Left lobe of liver (tissue), 2 donors: ENCODE data around the gene OGDHL. TPM values are rescaled to one million over a fixed set of nuclear protein-coding genes. Genes with fewer than 3 reads are reported as not detected.
"Not testable (repeated sequence)": the region's sequence is repeated elsewhere in the genome, so short reads cannot be mapped to it uniquely, and the experiment has no call there.

Experiments used
- ATAC-seq: fragments of 200-7000 bp; cut with Tn5 transposase; one replicate; pipeline ENCODE4 v1.9.1; 2020; ENCODE audit warnings: mild to moderate bottlenecking, moderate library complexity
- DNase-seq: peaks from one replicate; pipeline ENCODE4 v3.0.0-alpha.2; 2020; ENCODE audit warnings: low spot score
- total RNA-seq: library from RNA; stranded (reverse); gene quantifications from one replicate; pipeline ENCODE4 v1.2.1, GENCODE V29; 2021
- donor health status: DM: no; HTN: no; CAD: no; lungs with moderate emphysema.
- donor health status: DM: no; HTN: yes; CAD: no.

Gene OGDHL
- total RNA-seq, 1 donor from 2014 or later, result 88.9 TPM

DNA sequence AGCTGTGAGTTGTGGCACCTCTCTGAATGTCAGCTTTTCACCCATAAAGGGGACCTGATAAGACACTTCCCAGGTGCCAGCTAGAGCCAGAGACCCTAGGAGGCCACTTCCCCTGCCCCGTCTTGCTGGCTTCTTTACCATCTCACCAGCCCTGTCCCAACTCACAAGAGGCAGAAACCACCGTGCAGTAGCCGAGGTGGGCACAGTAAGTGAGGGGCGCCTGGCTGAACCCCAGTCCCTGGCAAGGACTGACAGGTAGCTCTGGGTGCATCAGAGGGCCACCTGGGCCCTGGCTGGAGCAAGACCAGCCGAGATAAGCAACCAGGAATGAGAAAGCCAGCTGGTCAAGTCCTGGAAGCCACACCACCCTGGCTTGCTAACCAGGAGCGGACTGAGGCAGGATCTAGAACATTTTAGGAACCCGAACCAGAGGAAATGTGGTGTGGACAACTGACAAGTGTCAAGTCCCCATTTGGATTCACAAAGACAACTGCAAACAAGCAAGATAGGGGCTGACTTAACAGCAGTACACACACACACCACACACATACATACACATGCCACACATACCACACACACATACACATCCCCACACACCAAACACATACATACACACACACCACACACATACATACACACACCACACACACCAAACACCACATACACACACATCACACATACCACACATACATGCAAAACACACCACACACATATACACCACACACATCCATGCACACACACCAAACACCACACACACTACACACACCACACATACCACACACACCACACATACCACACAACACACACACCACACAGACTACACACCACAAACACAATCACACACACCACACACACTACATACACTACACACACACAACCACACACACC is 20.8 kb downstream of the OGDHL start:
- no peak for ATAC-seq
- DNase-seq, result no peak

DNA sequence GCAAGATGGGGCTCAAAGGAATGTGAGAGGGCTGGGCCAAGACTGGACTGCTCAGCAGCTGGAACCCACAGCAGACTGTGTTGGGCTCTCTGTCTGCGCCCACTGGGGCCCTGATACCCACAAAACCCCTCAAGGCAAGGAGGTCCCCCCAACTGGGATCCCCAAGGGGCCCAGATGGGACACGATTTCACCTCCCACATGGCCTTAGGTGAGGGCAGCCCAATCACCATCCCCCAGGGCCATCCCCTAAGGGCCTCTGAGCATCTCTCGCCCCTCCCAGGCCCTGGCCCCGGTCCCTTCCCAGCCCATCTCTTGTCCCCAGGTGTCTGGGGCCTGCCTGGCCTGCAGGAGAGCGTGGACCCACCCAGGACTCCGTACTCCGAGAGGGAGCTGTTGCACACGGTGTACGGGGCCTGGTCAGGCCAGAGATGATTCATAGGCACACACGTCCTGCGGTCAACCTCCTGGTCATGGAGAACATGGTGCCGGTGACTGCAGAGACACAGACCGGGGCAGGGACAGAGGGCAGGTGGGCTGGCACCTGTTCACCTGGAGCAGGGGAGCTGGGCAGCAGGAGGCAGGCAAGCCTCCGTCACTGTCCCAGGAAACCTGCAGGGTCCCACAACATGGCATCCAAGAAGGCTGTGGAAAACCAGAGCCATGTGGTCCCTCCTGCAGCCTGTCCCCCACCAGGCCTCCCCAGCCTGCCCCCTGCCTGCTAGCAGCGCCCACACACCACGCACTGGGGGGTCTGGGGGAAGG is 21.6 kb downstream of the OGDHL start:
- DNase-seq (no peak), ATAC-seq (peak; percentile 4)

DNA sequence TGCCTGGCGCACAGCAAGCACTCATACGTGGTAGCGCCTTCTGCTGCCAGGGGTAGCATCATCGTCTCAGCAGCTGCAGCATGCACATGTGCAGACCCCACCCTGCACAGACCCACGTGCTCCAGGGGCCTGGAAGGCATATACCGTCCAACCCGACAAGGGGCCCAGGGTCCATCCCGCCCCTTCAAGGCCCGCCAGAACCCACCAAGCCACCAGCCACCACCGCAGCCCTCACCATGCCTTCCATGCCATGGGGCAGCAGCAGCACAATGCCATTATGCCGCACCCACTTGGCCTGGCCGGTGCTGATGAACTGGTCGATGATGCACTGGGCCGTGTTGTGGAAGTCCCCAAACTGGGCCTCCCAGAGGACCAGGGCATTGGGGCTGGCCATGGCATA is 22.7 kb downstream of the OGDHL start:
- DNase-seq (no peak), ATAC-seq (no peak)

DNA sequence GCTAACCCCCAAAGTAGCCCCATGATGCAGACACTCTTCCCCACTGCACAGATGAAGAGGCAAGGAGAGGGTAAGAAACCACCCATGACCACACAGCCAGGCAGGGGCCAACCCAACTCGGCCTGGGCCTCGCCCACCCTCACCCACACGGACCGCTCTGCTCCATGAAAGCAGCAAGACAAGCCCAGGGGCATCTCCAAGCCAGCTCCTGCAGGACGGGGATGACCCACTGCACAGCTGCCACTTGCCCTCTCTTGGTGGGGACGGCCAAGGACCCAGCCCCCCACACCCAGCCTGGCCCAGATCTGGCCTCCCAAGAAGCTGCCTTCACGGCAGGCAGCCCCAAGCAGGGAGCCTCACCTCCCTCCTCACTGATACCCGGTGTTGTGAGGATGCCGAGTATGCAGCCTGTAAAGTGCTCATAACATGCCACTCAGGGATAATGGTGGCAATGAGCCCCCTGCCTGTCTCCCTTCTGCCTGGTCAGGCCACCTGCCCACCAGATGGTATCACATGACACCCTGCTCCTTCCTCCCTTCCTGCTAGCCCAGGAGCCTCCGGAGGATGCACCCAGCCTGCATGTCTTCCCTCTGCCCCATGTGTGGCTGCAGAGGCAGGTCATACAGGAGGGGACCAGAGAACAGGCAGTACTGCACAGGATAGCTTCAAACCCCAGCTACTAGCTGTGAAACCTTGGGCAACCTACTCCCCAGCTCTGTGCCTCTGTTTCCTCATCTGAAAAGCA is 23.3 kb downstream of the OGDHL start:
- ATAC-seq, result no peak
- DNase-seq, result no peak

DNA sequence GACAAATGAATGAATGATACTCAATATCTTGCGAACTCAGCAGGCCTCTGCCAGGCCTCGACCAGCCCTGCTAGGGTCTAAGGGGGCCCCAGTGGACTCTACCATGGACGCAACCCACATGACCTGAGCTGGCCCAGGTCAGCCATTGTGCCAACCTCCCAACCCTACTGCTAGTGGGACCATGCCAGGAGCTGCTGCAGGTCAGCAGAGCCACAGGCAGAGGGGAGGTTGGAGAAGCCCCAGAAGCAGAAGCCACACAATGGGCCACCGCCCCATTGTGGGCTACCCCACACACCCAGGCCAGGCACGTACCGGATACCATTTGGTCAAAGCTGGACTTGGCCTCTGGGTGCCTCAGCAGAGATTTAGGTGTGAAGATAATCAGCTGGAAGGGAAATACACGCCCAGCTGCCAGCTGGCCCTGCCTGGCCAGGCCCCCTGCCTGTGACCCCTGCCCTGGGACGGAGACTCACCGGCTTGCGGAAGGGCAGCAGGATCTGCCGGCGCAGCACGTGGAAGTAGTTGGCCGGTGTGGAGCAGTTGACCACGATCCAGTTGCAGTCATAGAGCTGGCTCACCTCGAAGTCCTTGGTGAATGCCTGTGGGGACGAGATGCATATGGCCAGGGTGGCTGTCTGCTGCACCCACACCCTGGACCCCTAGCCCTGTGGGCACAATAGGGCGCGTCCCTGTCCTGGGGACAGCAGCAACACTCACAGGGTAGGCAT is 24.5 kb downstream of the OGDHL start:
- DNase-seq (no peak), ATAC-seq (no peak)

DNA sequence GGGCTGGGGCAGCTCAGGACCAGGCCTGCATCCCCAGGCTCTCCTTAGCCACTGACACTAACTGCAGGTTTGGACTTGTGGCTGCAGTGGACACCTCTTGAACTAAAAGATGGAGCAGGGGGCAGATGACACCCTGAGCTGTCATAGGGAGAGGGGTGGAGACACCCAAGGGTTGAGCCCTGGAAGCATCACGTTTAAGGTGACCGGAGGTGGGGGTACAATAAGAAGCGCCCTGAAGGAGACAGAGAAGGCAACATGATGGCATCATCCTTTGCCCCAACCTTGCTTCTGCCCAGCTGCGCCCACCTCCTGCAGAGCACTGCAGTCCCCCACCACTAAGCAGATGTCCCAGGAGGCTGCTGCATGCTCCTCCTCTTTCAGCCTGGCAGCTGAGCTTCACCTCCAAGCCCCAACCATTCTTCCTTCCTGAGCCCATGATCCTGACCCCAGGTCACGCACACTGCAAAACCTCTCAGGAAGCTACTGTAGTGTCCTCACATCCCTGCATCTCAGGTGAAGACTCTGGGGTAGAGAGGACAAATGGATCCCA is 25.5 kb downstream of the OGDHL start:
- no peak for ATAC-seq
- no peak for DNase-seq

DNA sequence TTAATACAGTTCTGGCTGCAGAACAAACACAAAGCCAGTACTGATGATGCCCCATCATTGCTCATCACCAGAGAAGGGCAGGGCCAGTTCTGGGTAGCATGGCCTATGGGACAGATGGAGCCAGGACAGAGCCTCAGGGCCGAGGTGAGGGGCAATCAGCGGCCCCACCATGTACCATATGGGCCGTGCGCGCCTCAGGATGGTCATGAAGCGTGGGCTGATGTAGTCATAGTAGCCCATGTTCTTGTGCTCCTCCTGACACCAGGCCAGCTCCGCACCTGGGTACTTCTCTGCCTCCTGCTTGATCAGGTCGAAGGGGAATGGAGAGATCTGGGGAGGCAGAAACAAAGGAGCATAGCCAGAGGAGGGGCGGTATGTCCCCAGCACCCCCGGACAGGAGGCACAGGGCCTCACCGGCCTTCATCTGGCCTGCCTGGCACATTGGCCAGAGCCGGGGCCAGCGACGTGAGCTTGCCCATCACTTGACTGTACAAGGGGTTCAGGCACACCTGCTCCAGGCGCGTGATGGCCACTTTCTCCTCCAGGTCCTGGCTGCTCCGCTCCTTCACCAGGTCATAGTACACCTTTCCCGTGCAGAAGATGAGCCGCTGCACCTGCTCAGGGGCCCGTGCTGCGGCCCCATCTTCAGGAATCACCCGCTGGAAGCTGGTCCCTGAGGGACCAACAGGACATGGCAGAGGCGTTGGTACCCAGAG is 26.1 kb downstream of the OGDHL start:
- DNase-seq, result no peak
- no peak for ATAC-seq

DNA sequence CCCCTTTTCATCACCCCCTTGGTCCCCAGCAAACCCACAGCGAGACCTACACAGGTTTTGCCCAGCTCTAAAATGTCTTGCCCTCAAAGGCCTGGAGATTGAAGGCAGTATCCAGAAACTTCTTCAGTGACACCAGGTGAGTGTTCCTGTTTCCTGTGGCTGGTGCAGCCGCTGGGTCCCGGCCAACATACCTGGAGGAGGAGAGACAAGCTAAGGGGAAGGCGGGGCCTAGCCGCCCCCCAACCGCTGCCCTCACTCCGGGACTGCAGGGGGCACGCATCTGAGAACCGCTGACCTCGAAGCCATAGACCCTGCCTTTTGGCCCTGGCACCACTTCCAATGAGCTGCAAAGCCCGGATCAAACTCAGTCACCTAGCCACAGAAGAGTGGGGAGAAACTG is 27.0 kb downstream of the OGDHL start:
- DNase-seq (no peak), ATAC-seq (no peak)

DNA sequence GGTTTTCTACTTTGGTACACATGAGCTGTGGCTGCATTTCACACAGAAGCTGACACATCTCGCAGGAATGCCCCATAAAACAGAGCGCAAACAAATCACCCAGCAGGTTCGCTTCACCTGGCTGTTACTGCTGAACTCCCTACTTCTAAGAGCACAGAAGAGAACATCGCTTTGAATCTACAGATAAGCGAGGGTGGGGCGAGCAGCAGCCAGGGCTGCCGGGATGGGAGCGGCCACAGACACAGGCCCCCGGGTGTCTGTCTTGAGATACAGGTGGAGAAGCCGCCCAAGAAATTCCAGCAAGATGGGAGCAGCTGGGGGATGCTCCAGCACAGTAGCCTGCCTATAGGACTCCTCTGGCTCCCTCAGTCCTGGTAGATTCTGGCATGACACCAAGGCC is 27.4 kb downstream of the OGDHL start:
- peak; percentile 15 for ATAC-seq

DNA sequence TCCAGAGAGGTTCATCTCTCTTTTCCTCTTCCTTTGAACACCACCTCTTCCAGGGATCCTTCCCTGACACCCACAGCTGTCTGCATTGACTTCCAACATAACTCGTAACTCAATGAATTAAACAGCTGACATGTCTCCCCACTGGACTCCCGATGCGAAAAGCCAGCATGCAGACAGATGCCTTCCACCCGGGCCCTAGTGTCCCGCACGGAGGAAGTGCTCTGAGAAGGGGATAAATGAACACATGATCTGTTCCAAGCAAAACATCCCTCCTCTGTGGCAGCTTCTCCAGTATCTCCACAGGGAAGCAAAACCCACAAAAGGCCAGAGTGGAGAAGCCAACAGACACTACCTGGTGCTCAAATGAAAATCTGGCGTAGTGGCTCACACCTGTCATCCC is 28.3 kb downstream of the OGDHL start:
- no peak for DNase-seq
- no peak for ATAC-seq

More for the DNA sequence above, 27.4 kb downstream of the OGDHL start:
- DNase-seq, result no peak

DNA sequence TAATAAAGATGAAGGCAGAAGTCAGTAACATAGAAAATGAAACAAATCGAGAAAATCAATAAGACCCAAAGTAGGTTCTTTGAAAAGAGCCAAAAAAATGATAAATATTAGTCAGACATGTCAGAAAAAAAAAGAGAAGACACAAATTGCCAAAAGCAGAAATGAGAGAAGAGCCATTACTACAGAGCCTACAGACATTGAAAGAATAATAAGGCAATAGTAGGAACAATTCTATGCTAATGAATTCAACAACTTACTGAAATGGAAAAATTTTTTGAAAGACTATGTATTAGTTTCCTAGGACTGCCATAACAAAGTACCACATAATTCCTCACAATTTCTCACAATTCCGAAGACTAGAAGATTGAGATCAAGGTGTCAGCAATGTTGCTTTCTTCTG is 35.5 kb downstream of the OGDHL start:
- ATAC-seq, result no peak
- DNase-seq, result no peak

DNA sequence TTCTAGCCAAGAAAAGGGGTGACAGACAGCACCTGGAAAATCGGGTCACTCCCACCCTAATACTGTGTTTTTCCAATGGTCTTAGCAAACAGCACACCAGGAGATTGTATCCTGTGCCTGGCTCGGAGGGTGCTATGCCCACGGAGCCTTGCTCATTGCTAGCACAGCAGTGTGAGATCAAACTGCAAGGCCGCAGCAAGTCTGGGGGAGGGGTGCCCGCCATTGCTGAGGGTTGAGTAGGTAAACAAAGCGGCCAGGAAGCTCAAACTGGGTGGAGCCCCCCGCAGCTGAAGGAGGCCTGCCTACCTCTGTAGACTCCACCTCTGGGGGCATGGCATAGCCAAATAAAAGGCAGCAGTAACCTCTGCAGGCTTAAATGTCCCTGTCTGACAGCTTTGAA is 47.0 kb downstream of the OGDHL start:
- ATAC-seq, DNase-seq: not testable (repeated sequence)

DNA sequence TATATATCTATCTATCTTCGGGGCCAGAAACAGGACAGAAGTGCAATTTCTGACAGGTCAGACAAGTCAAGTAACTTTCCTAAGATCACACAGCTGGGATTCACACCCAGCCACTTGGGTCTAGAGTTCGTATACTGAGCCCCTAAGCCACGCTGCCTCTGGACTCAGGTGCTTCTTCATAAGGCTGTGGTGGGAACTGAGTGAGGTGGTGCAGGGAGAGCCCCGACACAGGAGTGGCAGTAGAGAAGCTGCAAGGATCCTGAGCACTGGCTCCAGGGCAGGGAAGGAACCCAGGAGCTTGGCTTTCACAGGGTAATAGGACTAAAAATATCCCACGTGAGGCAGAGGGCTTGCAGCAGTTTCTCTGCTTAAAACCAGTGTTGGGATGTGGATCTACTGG is 48.9 kb downstream of the OGDHL start:
- DNase-seq (no peak), ATAC-seq (no peak)

DNA sequence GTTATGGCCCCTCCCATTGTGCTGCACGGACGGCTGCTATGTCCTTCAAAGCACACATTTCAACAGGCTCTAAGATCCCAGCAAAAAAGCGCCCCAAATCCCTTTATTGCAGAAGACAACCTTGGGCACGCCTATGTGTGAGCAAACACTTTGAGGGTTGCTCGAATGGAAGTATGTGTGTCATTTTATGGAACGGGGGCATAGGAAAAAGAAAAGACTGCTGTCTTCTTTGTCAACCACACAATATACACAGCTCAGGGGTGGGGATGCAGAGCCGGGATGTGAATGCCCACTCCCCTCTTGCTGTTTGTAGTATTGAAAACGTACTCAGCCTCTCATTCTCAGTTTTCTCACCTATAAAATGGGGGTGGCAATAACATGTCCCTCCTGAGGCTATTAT is 50.6 kb downstream of the OGDHL start:
- DNase-seq, result no peak
- ATAC-seq, result no peak

DNA sequence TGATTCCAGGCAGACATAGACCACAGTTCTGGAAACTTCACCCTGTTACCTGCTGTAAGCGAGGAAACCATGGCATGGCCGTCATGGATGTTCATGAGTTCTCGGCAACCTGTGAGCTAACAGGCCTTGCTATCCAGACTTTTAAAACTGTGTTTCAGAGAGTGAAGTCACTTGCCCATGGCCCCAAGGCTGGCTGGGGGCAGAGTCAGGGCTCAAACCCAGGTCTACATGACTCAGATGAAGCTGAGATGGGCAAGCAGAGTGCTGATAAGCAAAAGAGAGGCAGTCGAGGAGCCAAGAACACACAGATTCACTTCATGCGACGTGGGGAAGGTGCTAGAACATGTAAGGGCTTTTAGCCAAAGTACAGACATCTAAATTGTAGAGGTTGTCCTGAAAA is 51.2 kb downstream of the OGDHL start:
- ATAC-seq (no peak), DNase-seq (no peak)

DNA sequence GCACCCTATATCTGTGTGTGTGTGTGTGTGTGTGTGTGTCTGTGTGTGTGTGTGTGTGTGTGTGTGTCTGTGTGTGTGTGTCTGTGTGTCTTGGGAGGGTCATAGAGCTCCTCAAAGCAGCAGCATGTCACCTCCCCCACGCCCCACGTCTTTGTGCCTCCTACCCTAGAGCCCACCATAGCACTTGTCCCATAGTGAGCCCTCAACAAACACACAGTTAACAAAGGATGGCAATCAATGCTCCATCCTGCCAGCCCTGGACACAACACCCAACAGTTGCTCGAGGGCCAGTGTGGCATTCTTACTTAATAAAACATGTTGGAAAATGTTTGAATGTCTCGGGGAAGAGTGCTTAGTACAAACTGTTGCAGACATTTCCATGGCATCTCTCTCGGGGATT is 52.2 kb downstream of the OGDHL start:
- no peak for DNase-seq
- ATAC-seq, result no peak

DNA sequence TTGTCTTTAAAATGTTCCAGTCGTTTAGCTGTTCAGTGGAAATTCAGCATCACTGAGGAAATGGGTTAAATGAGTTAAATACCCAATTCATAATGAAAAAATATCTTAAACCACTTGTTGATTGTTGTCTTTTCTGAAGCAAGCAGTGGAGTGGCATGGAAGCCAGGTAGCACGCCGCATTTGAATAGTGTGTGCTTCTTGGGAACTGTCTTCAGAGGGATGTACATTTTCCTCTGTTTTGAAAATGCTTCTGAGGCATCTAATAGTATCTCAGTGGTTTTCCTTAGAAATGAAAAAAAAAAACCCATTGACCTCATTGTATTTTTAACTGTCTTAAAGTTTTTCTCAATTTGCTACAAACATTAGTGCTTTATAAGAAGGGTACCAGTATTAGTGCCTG is 54.5 kb downstream of the OGDHL start:
- no peak for DNase-seq
- no peak for ATAC-seq

DNA sequence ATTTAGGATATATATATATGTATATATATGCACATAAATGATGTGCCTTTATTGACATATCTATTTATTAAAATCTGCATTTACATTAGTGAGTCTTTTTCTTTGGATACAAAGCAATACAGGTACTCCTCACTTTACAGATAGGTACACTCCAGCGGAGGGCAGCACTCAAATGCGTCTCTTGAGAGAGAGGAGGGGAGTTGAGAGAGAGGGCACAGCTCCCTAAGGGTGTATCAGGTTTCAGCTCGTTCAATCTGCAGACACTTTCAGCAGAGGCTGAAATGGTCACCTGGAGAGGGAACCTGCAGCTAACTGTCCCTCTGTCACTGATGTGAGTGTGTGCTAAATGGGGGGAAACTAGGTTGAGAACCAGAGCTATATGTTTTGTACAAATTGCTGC is 61.1 kb downstream of the OGDHL start:
- ATAC-seq (no peak), DNase-seq (no peak)

DNA sequence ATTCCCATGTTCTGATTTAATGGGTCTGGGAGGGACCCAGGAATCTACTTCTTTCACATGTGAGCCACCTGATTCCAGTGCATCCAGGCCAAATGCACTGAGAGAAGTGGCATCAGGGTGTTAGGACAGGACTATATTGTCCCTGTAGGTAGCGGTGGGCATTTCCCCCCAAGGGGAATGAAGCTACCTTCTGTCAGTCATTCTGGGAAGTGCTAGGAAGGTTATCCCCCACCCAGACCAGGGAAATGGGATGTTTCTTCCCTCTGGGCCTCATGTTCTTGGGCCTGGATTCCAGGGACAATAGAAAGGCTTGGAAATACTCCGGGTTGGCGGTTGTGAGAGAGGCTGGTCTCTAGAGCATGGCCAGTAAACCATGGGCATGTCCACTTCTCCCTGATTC is 61.9 kb downstream of the OGDHL start:
- ATAC-seq (no peak), DNase-seq (no peak)

DNA sequence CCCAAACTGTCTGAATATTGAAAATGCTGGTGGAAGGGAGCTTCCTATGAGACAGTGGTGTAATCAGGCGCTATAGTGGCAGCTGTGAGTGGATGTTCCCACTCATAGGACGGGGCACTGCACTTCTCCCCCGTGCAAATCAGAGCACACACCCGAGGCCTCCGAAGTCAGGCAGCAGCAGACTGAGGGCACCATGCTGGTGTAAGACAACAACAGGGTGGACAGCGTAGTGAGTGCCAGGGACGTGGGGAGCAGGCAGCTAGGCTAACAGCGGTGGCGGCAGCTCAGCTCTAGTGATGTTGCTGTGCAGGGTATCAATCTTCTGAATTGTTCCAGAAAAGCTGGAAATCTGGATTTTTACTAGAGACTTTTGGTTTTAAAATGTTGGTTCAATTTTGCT is 63.4 kb downstream of the OGDHL start:
- ATAC-seq (no peak), DNase-seq (no peak)
